Measurements from ENCODE around the gene LRCH4. TPM values are rescaled to one million over a fixed set of nuclear protein-coding genes. Genes with fewer than 3 reads are reported as not detected.

LRCH4 gene
- total and polyA plus RNA-seq, 2 of the 8 experiments (the other 6 are each of a cell fraction or from before 2014, with no cell fraction given): 15.5 to 36.6 TPM

- no peak for TF ChIP-seq USF2 (IDR thresholded peaks at IDR 0.05; ENCODE audit: low read length)
- no peak for TF ChIP-seq ASH2L (IDR thresholded peaks at IDR 0.05; ENCODE audit: low read length)
- 0 out of 2 replicates have a peak, but pooled peaks have one; percentile 63 for TF ChIP-seq SP1 (IDR thresholded peaks at IDR 0.05; ENCODE audit: low read depth, low read length)
- no peak for TF ChIP-seq CEBPB (IDR thresholded peaks at IDR 0.05; ENCODE audit: low read depth, low read length)
- peak; percentile 96 for TF ChIP-seq MAX (IDR thresholded peaks at IDR 0.05)
- TF ChIP-seq E2F6 (IDR thresholded peaks at IDR 0.05): peak; percentile 68
- no peak for TF ChIP-seq KDM5A (IDR thresholded peaks at IDR 0.05; ENCODE audit: low read length)
- no peak for TF ChIP-seq SIX5 (IDR thresholded peaks at IDR 0.05; ENCODE audit: low read depth, low read length)
- no peak for TF ChIP-seq CBX5 (IDR thresholded peaks at IDR 0.05; ENCODE audit: low read depth, low read length)
- TF ChIP-seq SAP30 (IDR thresholded peaks at IDR 0.05; ENCODE audit: insufficient read depth, insufficient replicate concordance, low read length): no peak
- TF ChIP-seq SUZ12 (IDR thresholded peaks at IDR 0.05; ENCODE audit: low read length): no peak
Observed at GRCh38 chr7:100602889-100603725, 17.2 kb upstream of the LRCH4 start (continued).

Measured in H1 (cell line).